Measurements from ENCODE around the gene SRRM5.
"Not testable (repeated sequence)": the region's sequence is repeated elsewhere in the genome, so short reads cannot be mapped to it uniquely, and the experiment has no call there.

The SRRM5 gene

DNA sequence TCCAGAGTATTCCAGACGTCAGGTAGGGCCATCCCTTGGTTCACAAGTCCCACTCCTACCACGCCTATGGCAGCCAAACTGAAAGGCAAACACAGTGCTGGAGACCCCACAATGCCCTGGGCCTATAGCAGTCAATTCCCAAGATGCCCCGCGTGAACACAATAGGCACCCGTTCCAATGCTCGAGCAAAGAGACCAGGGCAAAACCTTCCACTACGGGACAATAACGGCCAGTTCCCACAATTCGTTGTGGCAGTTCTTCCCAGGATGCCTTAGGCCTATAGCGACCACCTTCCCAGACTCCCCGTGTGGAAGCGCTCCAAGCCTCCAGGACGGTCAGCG lies 7.0 kb downstream of the SRRM5 start:
- DNase-seq = peak in 1 of 2 experiments; percentile 73

DNA sequence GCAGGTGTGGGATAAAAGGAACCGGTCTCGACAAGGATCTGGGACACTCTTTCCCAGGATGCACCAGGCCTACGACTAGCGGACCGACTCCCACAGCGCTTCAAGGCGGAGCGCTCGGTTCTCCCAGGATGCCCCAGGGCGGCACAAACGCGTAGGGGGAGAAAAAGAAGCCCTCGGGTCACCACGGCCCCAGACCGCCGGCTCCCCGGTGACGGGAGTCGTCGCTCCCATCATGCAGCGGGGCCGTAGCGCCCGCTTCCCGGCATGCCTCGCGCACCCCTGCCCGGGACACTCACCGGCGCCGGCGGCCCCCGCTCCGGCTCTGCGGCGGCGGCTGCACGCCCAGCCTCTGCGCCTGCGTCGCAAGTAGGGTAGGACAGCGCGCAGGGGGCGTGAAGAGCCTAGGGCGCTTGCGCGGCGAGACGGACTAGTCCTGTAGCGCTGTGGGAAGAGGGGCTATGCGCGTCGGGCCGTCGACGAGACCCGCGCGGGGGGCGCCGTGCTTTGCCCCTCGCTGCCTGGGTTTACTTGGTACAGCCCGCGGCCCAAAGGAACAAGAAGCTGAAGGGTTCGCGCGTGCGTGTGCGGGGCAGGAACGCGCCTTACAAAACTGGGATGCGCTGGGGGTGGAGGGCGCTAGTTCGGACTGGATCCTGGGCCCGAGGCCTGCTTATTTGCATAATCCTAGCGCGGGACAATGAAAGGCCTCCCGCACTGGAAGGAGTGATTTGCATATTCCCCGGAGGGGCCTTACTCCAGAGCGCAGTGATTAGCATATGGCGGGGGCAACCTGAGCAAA lies 7.6 kb downstream of the SRRM5 start, which contains the start of gene ZNF428:
TSS of gene ZNF428 (minus strand) at position 368 of the 799 bp plus-strand sequence. CDS start 5,325 bp downstream, outside the sequence.
- DNase-seq = peak; percentile 86 to 91

GRCh38 chr19:43620061-43621001 lies 8.4 kb downstream of the SRRM5 start:
- no peak for DNase-seq

GRCh38 chr19:43622070-43622469 lies 10.2 kb downstream of the SRRM5 start:
- DNase-seq = no peak

GRCh38 chr19:43622956-43623355 lies 11.1 kb downstream of the SRRM5 start:
- no peak for DNase-seq

GRCh38 chr19:43623889-43624670 lies 12.2 kb downstream of the SRRM5 start:
- no peak for DNase-seq

DNA sequence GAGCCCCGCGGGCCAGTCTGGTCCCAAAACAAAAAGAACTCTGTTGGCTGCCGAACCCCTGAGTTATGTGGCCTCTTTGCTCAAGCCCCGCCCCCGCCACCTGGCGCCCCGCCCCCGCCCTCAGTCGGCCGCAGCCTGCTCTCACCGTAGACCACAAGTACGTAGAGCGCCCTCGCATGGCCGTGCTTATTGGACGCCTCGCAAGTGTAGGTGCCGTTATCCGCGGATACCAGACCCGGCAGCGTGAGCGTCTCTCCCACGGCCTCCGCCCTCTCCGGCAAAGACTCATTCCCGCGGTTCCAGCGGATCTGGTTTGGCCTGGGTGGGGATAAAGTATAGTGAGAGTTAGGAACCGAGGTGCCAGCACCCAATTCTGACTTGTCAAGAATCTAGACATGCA lies 13.0 kb downstream of the SRRM5 start:
- DNase-seq = no peak

GRCh38 chr19:43625918-43626579 lies 14.2 kb downstream of the SRRM5 start:
- DNase-seq = no peak

DNA sequence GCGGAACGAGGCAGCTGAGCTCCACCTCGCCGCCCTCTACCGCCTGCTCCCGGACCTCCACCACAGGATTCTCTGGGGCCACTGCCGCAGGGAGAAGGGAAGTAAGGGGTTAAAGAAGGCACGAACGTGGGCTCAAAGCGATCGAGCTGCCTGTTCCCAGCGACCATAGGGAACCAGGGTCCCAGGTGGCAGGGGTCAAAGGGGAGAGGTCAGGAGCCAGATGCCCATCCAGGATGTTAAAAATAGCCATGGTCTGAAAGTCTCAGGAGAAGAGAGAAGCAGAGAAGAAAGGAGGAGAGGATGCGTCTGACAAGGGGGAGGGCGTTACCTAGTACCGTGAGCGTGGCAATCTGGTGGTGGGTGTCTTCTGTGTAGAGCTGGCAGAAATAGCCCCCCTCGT lies 14.9 kb downstream of the SRRM5 start:
- DNase-seq = no peak

- no peak for DNase-seq
Measured at GRCh38 chr19:43628646-43629326, 16.9 kb downstream of the SRRM5 start.

DNA sequence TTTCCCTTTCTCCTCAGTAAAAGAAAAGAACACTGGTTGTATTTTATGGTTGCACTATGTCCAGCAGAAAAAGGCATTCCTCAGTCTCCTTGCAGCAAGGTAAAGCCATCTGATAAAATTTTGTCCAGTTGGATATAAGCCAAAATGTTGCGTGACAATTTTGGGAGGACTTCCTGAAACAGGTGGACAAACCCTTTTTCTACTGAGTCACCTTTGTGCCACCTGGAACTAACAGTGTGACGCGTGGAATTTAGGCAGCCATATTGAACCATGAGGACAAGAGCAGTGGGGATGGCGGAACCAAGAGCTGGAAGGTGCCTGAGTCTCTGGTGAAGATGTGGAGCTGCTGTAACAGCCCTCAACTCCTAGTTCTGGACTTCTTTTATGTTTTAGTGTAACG lies 19.6 kb downstream of the SRRM5 start:
- DNase-seq = no peak

DNA sequence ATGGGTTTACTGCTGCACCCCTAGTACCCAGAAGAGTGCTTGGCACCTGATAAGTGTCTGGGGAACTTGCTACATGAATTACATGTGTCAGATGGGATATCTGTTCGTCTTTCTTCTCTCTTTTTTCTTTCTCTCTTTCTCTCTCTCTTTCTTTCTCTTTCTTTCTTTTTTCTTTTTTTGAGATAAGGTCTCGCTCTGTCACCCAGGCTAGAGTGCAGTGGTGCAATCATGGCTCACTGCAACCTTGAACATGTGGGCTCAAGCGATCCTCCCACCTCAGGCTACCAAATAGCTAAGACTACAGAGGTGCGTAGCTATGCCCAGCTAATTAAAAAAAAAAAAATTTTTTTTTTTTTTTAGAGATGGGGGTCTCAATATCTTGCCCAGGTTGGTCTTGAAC lies 21.6 kb downstream of the SRRM5 start:
- no peak for DNase-seq

DNA sequence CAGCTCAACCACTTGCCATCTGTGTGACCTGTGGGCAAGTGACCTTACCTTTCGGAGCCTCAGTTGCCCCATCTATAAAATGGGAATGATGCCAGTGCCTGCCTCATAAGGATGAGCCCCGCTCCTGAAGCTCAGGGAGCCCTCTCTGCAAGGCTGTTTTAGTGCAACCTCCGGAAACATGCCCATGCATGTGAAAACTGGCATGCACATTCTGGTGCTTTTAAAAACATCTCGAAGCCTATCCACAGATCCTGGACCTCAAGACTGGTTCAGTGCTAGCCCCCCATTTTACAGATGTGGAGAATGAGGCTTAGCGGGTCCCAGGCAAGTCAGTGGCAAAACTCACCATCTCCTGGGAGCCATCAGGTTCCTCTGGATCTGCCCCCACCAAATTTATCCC lies 22.2 kb downstream of the SRRM5 start:
- no peak for DNase-seq

DNA sequence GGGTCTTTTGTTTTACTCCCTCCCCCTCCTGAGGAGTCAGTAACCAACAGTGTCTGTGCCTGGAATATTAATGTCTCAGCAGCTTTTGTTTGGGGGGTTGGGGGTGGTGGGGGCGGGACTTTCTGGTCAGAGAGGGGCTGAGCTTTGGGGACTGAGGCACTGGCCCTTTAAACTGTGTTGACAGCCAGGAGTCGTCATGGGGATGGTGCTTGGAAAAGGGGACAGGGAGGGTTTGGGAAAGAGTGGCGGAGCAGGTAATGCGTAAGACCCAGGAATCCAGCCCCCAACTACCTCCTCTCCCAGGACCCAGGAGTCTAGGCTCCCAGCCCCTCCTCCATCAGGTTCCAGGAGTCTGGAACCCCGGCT lies 22.6 kb downstream of the SRRM5 start:
- no peak for DNase-seq

GRCh38 chr19:43634872-43635560 lies 23.1 kb downstream of the SRRM5 start:
- no peak for DNase-seq

DNA sequence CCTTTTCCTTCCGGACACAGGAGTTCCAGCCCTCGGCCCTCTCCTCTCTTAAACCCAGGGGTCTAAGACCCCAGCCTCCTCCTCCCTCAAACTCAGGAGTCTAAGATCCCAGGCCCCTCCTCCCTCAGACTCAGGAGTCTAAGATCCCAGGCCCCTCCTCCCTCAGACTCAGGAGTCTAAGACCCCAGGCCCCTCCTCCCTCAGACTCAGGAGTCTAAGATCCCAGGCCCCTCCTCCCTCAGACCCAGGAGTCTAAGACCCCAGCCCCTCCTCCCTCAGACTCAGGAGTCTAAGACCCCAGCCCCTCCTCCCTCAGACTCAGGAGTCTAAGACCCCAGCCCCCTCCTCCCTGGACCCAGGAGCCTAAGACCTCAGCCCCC lies 23.7 kb downstream of the SRRM5 start:
- not testable (repeated sequence) for DNase-seq

DNA sequence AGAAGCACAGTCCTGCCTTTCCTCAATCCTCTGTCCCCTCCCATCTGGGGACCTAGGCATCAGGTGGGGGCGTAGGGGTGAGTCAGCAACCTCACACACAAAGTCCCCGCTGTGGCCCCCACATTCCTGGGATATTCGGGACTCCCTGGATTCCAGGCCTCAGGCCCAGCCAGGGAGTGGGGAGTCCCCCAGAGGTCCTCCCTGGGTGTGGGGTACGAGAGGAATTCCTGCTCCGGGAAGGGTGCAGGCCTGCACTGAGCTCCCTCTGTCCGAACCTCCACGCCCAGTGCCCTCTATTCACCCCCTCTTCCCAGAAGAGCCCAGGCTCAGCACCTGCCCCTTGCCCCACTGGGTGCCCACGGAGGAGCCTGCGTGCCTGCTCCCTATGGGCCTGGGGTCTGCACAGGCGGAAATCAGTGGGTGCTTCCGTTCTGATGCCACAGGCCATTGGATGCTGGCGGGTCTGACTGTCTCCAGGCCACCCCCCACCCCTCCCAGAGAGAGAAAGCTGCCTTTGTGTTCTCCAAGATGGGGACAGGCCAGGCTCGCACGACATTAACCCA lies 24.3 kb downstream of the SRRM5 start:
- no peak for DNase-seq

DNA sequence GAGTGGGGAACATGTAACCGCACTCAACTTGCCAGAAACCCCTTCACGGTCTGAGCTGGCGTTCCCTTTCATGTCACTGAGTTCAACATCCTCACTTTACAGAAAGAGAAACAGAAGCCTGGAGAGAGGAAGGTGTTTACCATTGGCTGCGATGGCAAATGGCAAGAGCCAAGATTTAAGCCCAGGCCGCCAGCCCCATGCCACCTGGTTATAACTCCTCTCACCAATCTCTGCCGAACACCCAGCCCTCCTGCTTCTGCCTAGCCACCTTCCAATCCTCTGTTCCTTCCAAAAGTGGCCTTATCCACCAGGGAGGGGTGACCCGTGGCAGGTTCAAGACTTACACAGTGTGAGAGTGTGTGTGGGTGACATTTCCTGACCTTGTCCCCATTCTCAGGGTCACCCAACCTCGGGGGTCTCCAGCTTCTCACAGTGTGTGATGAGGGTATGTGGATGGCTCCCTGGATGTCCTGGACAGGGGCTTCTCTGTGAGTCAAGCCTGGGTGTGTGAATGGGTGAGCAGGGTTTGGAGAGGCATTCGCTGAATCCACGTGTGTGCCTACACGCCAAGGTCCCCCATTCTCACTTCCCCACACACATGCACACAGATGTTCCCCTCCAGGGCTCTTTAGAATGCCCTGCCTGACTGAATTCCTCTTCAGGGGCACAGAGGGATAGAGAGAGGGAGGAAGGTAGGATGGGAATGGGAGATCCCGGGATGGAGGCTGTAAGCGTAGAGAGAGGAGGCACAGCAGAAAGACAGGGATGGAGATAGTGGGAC lies 26.5 kb downstream of the SRRM5 start:
- DNase-seq = no peak

DNA sequence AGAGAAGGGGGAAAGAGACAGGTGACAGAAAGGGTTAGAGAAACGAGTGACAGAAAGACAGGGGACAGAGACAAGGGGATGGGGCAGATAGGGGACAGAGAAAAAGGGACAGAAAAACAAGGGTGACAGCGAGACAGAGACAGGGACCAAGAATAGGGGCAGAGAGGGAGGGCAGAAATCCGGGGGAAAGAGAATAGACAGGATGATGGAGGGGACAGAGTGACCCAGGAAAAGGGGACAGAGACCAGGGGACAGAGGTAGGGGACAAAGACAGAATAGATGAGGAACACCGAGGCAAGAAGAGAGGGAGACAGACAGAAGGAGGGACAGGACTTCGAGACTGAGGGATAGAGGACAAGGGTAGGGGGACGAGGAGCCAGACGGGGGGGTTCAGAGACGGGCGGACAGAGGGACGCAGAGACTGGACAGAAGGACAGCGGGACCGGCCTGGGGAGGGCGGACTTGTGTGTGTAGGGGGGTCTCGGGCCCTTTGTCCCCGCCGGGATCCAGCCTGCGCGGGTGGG lies 27.2 kb downstream of the SRRM5 start:
- no peak for DNase-seq
